Measurements from ENCODE around the gene RAB10. TPM values are rescaled to one million over a fixed set of nuclear protein-coding genes. Genes with fewer than 3 reads are reported as not detected.
A peak's percentile ranks its signal among the peaks of the same experiment; 100 is the strongest.

The RAB10 gene
- total and polyA plus RNA-seq, 2 of the 13 experiments (the other 11 are each of a cell fraction or from before 2014, with no cell fraction given) = 48.2 to 120 TPM

DNA sequence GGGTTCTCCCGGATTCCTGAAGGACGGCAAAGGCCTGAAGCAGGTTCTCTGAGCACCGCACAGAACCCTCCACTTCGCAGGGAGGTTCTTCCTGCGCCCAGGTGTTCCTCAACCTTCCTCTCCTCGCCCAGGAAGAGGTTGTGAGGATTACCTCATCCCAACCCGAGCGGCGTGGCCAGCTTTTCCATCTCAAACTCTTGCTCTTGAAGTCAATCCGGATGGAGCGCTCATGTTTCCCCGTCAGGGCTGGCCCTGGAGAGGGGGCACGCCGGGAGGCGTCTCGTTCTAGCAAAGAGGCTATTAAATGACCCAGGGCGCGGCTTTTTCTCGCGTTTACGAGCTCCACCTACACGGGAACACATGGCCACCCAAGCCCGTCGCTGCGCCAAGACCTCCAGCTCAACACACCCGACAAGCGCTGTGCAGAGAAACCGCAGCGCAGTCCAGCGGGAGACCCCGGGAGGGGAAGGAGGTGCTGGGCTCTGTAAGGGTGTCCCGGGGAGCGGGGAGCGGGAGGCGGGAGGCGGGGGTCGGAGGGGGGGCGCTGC is 540 bp upstream of the RAB10 start (continued):
- TF ChIP-seq ZNF552 (CRISPR knock-in tag; IDR thresholded peaks at IDR 0.05; ENCODE audit: borderline replicate concordance) (no peak), PPARG (CRISPR knock-in tag; conservative IDR thresholded peaks at IDR 0.05) (no peak), MTA1 (CRISPR knock-in tag; IDR thresholded peaks at IDR 0.05; ENCODE audit: borderline replicate concordance) (no peak), ZSCAN21 (CRISPR knock-in tag; IDR thresholded peaks at IDR 0.05; ENCODE audit: borderline replicate concordance) (peak; percentile 70), STAG1 (CRISPR knock-in tag; IDR thresholded peaks at IDR 0.05) (no peak), WIZ (CRISPR knock-in tag; IDR thresholded peaks at IDR 0.05) (peak; percentile 34; the same call in 1 of the 2 replicates), HNRNPH1 (optimal IDR thresholded peaks at IDR 0.05; ENCODE audit: low read depth, low read length) (no peak), JUN (CRISPR knock-in tag; IDR thresholded peaks at IDR 0.05) (no peak), ZNF235 (CRISPR knock-in tag; IDR thresholded peaks at IDR 0.05; ENCODE audit: borderline replicate concordance) (0 out of 2 replicates have a peak, but pooled peaks have one; percentile 30), RFX1 (IDR thresholded peaks at IDR 0.05) (no peak), SNAPC4 (CRISPR knock-in tag; IDR thresholded peaks at IDR 0.05) (no peak), GPN1 (CRISPR knock-in tag; IDR thresholded peaks at IDR 0.05; ENCODE audit: borderline replicate concordance) (no peak), ZFP36L1 (CRISPR knock-in tag; IDR thresholded peaks at IDR 0.05) (no peak; the same call in 1 of the 2 replicates)
- TF ChIP-seq, protein P1, sequence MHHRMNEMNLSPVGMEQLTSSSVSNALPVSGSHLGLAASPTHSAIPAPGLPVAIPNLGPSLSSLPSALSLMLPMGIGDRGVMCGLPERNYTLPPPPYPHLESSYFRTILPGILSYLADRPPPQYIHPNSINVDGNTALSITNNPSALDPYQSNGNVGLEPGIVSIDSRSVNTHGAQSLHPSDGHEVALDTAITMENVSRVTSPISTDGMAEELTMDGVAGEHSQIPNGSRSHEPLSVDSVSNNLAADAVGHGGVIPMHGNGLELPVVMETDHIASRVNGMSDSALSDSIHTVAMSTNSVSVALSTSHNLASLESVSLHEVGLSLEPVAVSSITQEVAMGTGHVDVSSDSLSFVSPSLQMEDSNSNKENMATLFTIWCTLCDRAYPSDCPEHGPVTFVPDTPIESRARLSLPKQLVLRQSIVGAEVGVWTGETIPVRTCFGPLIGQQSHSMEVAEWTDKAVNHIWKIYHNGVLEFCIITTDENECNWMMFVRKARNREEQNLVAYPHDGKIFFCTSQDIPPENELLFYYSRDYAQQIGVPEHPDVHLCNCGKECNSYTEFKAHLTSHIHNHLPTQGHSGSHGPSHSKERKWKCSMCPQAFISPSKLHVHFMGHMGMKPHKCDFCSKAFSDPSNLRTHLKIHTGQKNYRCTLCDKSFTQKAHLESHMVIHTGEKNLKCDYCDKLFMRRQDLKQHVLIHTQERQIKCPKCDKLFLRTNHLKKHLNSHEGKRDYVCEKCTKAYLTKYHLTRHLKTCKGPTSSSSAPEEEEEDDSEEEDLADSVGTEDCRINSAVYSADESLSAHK (CRISPR knock-in tag; IDR thresholded peaks at IDR 0.05; ENCODE audit: borderline replicate concordance) = no peak
- TF ChIP-seq, protein P2, sequence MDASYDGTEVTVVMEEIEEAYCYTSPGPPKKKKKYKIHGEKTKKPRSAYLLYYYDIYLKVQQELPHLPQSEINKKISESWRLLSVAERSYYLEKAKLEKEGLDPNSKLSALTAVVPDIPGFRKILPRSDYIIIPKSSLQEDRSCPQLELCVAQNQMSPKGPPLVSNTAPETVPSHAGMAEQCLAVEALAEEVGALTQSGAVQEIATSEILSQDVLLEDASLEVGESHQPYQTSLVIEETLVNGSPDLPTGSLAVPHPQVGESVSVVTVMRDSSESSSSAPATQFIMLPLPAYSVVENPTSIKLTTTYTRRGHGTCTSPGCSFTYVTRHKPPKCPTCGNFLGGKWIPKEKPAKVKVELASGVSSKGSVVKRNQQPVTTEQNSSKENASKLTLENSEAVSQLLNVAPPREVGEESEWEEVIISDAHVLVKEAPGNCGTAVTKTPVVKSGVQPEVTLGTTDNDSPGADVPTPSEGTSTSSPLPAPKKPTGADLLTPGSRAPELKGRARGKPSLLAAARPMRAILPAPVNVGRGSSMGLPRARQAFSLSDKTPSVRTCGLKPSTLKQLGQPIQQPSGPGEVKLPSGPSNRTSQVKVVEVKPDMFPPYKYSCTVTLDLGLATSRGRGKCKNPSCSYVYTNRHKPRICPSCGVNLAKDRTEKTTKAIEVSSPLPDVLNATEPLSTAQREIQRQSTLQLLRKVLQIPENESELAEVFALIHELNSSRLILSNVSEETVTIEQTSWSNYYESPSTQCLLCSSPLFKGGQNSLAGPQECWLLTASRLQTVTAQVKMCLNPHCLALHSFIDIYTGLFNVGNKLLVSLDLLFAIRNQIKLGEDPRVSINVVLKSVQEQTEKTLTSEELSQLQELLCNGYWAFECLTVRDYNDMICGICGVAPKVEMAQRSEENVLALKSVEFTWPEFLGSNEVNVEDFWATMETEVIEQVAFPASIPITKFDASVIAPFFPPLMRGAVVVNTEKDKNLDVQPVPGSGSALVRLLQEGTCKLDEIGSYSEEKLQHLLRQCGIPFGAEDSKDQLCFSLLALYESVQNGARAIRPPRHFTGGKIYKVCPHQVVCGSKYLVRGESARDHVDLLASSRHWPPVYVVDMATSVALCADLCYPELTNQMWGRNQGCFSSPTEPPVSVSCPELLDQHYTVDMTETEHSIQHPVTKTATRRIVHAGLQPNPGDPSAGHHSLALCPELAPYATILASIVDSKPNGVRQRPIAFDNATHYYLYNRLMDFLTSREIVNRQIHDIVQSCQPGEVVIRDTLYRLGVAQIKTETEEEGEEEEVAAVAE (CRISPR knock-in tag; IDR thresholded peaks at IDR 0.05; ENCODE audit: borderline replicate concordance) = no peak; the same call in 1 of the 2 replicates
- TF ChIP-seq, protein P3, sequence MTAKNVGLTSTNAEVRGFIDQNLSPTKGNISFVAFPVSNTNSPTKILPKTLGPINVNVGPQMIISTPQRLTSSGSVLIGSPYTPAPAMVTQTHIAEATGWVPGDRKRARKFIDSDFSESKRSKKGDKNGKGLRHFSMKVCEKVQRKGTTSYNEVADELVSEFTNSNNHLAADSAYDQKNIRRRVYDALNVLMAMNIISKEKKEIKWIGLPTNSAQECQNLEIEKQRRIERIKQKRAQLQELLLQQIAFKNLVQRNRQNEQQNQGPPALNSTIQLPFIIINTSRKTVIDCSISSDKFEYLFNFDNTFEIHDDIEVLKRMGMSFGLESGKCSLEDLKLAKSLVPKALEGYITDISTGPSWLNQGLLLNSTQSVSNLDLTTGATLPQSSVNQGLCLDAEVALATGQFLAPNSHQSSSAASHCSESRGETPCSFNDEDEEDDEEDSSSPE (CRISPR knock-in tag; IDR thresholded peaks at IDR 0.05) = no peak

Data from HepG2 (cell line).